ENCODE measurements around the gene CRABP2.

- TF ChIP-seq CTCF (IDR thresholded peaks at IDR 0.05) (no peak), POLR2A (IDR thresholded peaks at IDR 0.05) (no peak)
Observed at GRCh38 chr1:156662800-156663055, 42.7 kb downstream of the CRABP2 start.

All from adrenal gland (tissue), 5 donors.